Mesenchymal stem cell (in vitro differentiated cells and primary cell): ENCODE results near the gene FAIM2.

ENCODE experiments used
- DNase-seq: peaks from one replicate; pipeline ENCODE4 v3.0.0-alpha.2; 2013
- H2AFZ ChIP-seq: one replicate; pipeline ENCODE4 v1.6.1; 2013; ENCODE audit warnings: low read depth, mild to moderate bottlenecking, control low read depth, inconsistent platforms, low read length, moderate library complexity
- H2AK5ac ChIP-seq: 2 replicates; pipeline ENCODE4 v1.6.1; 2013; ENCODE audit warnings: low read length, moderate library complexity, mild to moderate bottlenecking, inconsistent platforms; ENCODE audit not compliant: severe bottlenecking
- H2BK120ac ChIP-seq: one replicate; pipeline ENCODE4 v1.6.1; 2013; ENCODE audit warnings: low read depth, mild to moderate bottlenecking, inconsistent platforms, low read length, moderate library complexity
- H2BK12ac ChIP-seq, 2 experiments: one replicate each; pipeline ENCODE4 v1.6.1; 2013; ENCODE audit warnings: inconsistent platforms in 2 of 2, low read length in 2 of 2, mild to moderate bottlenecking in 2 of 2, moderate library complexity in 2 of 2, control low read depth in 1 of 2
- H2BK15ac ChIP-seq: one replicate; pipeline ENCODE4 v1.6.1; 2013; ENCODE audit warnings: mild to moderate bottlenecking, low read depth, inconsistent platforms; ENCODE audit not compliant: poor library complexity, severe bottlenecking
- H2BK5ac ChIP-seq: 2 replicates; pipeline ENCODE4 v1.6.1; 2013; ENCODE audit warnings: low read depth, mild to moderate bottlenecking, low read length, control low read depth, inconsistent platforms; ENCODE audit not compliant: poor library complexity, severe bottlenecking
- H3K14ac ChIP-seq, 2 experiments: one replicate each; pipeline ENCODE4 v1.6.1; 2013; ENCODE audit warnings: inconsistent platforms in 2 of 2, low read length in 2 of 2, control low read depth in 1 of 2, mild to moderate bottlenecking in 1 of 2, moderate library complexity in 1 of 2
- H3K18ac ChIP-seq, 2 experiments: one replicate each; pipeline ENCODE4 v1.6.1; 2013; ENCODE audit warnings: inconsistent platforms in 2 of 2, low read length in 2 of 2, control low read depth in 1 of 2, low read depth in 1 of 2, mild to moderate bottlenecking in 1 of 2
- H3K23ac ChIP-seq, 2 experiments: one replicate each; pipeline ENCODE4 v1.6.1; 2013; ENCODE audit warnings: inconsistent platforms in 2 of 2, low read length in 2 of 2, mild to moderate bottlenecking in 2 of 2, moderate library complexity in 2 of 2, control low read depth in 1 of 2
- H3K27ac ChIP-seq: 2 replicates; pipeline ENCODE4 v1.5.1; 2013; ENCODE audit warnings: mild to moderate bottlenecking, moderate library complexity, low read length, control low read depth, inconsistent platforms; ENCODE audit not compliant: poor library complexity, severe bottlenecking
- H3K27me3 ChIP-seq, 2 experiments: 2 replicates each; pipeline versions ENCODE4 v1.6.1 to v1.7.0; 2013; ENCODE audit warnings: low read length in 2 of 2, mild to moderate bottlenecking in 2 of 2, moderate library complexity in 2 of 2, control low read depth in 1 of 2, inconsistent platforms in 1 of 2; ENCODE audit not compliant: control insufficient read depth in 1 of 2, insufficient read depth in 1 of 2
- H3K36me3 ChIP-seq, 2 experiments: 2 replicates each; pipeline versions ENCODE4 v1.6.1 to v1.7.0; 2013; ENCODE audit warnings: low read length in 2 of 2, control low read depth in 1 of 2, inconsistent platforms in 1 of 2, low read depth in 1 of 2, mild to moderate bottlenecking in 1 of 2; ENCODE audit not compliant: insufficient read depth in 2 of 2, control insufficient read depth in 1 of 2
- H3K4ac ChIP-seq, 2 experiments: one replicate each; pipeline ENCODE4 v1.6.1; 2013; ENCODE audit warnings: inconsistent platforms in 2 of 2, low read length in 2 of 2, mild to moderate bottlenecking in 2 of 2, moderate library complexity in 2 of 2, control low read depth in 1 of 2, low read depth in 1 of 2
- H3K4me1 ChIP-seq: 2 replicates; pipeline ENCODE4 v1.6.1; 2013; ENCODE audit warnings: low read depth, low read length, control low read depth; ENCODE audit not compliant: control insufficient read depth, insufficient read depth
- H3K4me2 ChIP-seq: 2 replicates; pipeline ENCODE4 v1.6.1; 2013; ENCODE audit warnings: low read length, mild to moderate bottlenecking, inconsistent platforms; ENCODE audit not compliant: poor library complexity, severe bottlenecking
- H3K4me3 ChIP-seq, 2 experiments: 2 replicates each; pipeline versions ENCODE4 v1.5.1 to v1.7.0; 2013; ENCODE audit warnings: low read length in 2 of 2, mild to moderate bottlenecking in 2 of 2, control low read depth in 1 of 2, low read depth in 1 of 2; ENCODE audit not compliant: insufficient read depth in 1 of 2
- H3K79me1 ChIP-seq: replicated peaks from 2 replicates; pipeline ENCODE4 v1.6.1; 2013; ENCODE audit warnings: mild to moderate bottlenecking, control low read depth, low read length, inconsistent platforms; ENCODE audit not compliant: poor library complexity, severe bottlenecking
- H3K9ac ChIP-seq: 2 replicates; pipeline ENCODE4 v1.7.0; 2013; ENCODE audit warnings: mild to moderate bottlenecking, low read length, moderate library complexity
- H3K9me3 ChIP-seq: 2 replicates; pipeline ENCODE4 v1.7.0; 2013; ENCODE audit warnings: mild to moderate bottlenecking, low read length; ENCODE audit not compliant: control insufficient read depth
- H4K8ac ChIP-seq: one replicate; pipeline ENCODE4 v1.6.1; 2013; ENCODE audit warnings: inconsistent platforms, mild to moderate bottlenecking, low read length, moderate library complexity
- H4K91ac ChIP-seq: one replicate; pipeline ENCODE4 v1.6.1; 2013; ENCODE audit warnings: mild to moderate bottlenecking, low read length, inconsistent platforms
- WGBS: methylation state at CpG from one replicate; pipeline ENCODE4 v1.1.7; 2013; ENCODE audit warnings: mixed read lengths; 5-methylcytosine and 5-hydroxymethylcytosine counted together

The FAIM2 gene

GRCh38 chr12:49868449-49868848 is 35.3 kb downstream of the FAIM2 start:
- Histone ChIP-seq H4K8ac (peak overlapping the region; percentile 89), H3K36me3 (no peaks in the 10 kb centered on the region), H3K27ac (no peak overlapping the region), H3K23ac (no peak overlapping the region), H3K14ac (peak overlapping the region in 1 of 2 experiments; percentile 68), H3K27me3 (peaks cover 22 to 29% of the 10 kb centered on the region in 2 experiments), H3K18ac (peak overlapping the region; percentile 49 to 83), H2AK5ac (no peak overlapping the region), H3K4me3 (peak overlapping the region in 1 of 2 experiments; percentile 23), H3K9ac (peak overlapping the region; percentile 72), H2BK15ac (no peak overlapping the region), H3K4me2 (no peak overlapping the region), H3K79me1 (no peaks in the 10 kb centered on the region), H2BK5ac (no peak overlapping the region), H2BK120ac (peak overlapping the region; percentile 81), H3K4ac (peak overlapping the region; percentile 68 to 72), H3K4me1 (peaks cover 12% of the 10 kb centered on the region), H3K9me3 (no peaks in the 10 kb centered on the region), H4K91ac (peak overlapping the region; percentile 48), H2AFZ (no peak overlapping the region), H2BK12ac (peak overlapping the region; percentile 90 to 96)
- DNase-seq: no peak
- 92% methylated on average over 15 of the region's 16 CpGs for WGBS

GRCh38 chr12:49867570-49868341 is 35.9 kb downstream of the FAIM2 start:
- Histone ChIP-seq H3K9ac (peak overlapping the region; percentile 72), H3K27me3 (peaks cover 22 to 34% of the 10 kb centered on the region in 2 experiments), H3K27ac (no peak overlapping the region), H2AK5ac (no peak overlapping the region), H2BK5ac (no peak overlapping the region), H2AFZ (no peak overlapping the region), H2BK12ac (peak overlapping the region; percentile 65 to 91), H3K9me3 (no peaks in the 10 kb centered on the region), H3K36me3 (no peaks in the 10 kb centered on the region), H3K18ac (peak overlapping the region; percentile 49 to 83), H4K8ac (peak overlapping the region; percentile 89), H3K4me3 (no peak overlapping the region), H3K4me2 (no peak overlapping the region), H3K4ac (peak overlapping the region in 1 of 2 experiments; percentile 72), H2BK120ac (no peak overlapping the region), H4K91ac (peak overlapping the region; percentile 44), H3K23ac (no peak overlapping the region), H3K14ac (peak overlapping the region in 1 of 2 experiments; percentile 14), H3K4me1 (peaks cover 12% of the 10 kb centered on the region), H2BK15ac (peak overlapping the region; percentile 53), H3K79me1 (no peaks in the 10 kb centered on the region)
- WGBS: 66% methylated on average over 9 of the region's 11 CpGs
- peak; percentile 43 for DNase-seq

- H3K9ac ChIP-seq: peak overlapping the region; percentile 72
- no peak overlapping the region for H3K4me2 ChIP-seq
- peak overlapping the region; percentile 25 for H4K91ac ChIP-seq
- H3K4me3 ChIP-seq: no peak overlapping the region
- no peaks in the 10 kb centered on the region for H3K36me3 ChIP-seq
- DNase-seq: peak; percentile 64
- peak overlapping the region; percentile 53 for H2BK15ac ChIP-seq
- peak overlapping the region; percentile 65 for H4K8ac ChIP-seq
- peaks cover 22 to 34% of the 10 kb centered on the region in 2 experiments for H3K27me3 ChIP-seq
- no peak overlapping the region for H3K27ac ChIP-seq
- peak overlapping the region in 1 of 2 experiments; percentile 30 for H3K4ac ChIP-seq
- no peak overlapping the region for H3K14ac ChIP-seq
- H3K18ac ChIP-seq: peak overlapping the region in 1 of 2 experiments; percentile 83
- H3K79me1 ChIP-seq: no peaks in the 10 kb centered on the region
- peaks cover 12% of the 10 kb centered on the region for H3K4me1 ChIP-seq
- no peak overlapping the region for H2AK5ac ChIP-seq
- no peak overlapping the region for H3K23ac ChIP-seq
- H2AFZ ChIP-seq: peak overlapping the region; percentile 48
- WGBS: 40% methylated on average over 17 of the region's 19 CpGs
- H3K9me3 ChIP-seq: no peaks in the 10 kb centered on the region
- H2BK120ac ChIP-seq: no peak overlapping the region
- peak overlapping the region; percentile 28 to 85 for H2BK12ac ChIP-seq
- no peak overlapping the region for H2BK5ac ChIP-seq
Observed at GRCh38 chr12:49866859-49867569, 36.7 kb downstream of the FAIM2 start.

- H4K91ac ChIP-seq: peak overlapping the region; percentile 71
- no peak for DNase-seq
- H3K27me3 ChIP-seq: peaks cover 22 to 34% of the 10 kb centered on the region in 2 experiments
- no peak overlapping the region for H2BK120ac ChIP-seq
- H3K36me3 ChIP-seq: no peaks in the 10 kb centered on the region
- no peak overlapping the region for H3K14ac ChIP-seq
- no peak overlapping the region for H2BK15ac ChIP-seq
- H3K9ac ChIP-seq: no peak overlapping the region
- H3K23ac ChIP-seq: no peak overlapping the region
- no peak overlapping the region for H2AK5ac ChIP-seq
- H3K4me2 ChIP-seq: no peak overlapping the region
- no peak overlapping the region for H2BK12ac ChIP-seq
- H3K9me3 ChIP-seq: no peaks in the 10 kb centered on the region
- no peak overlapping the region for H3K4ac ChIP-seq
- peaks cover 12% of the 10 kb centered on the region for H3K4me1 ChIP-seq
- 95% methylated on average over 8 of the region's 8 CpGs for WGBS
- H3K27ac ChIP-seq: no peak overlapping the region
- H4K8ac ChIP-seq: no peak overlapping the region
- no peak overlapping the region for H3K18ac ChIP-seq
- no peak overlapping the region for H2BK5ac ChIP-seq
- H3K4me3 ChIP-seq: no peak overlapping the region
- no peaks in the 10 kb centered on the region for H3K79me1 ChIP-seq
- H2AFZ ChIP-seq: no peak overlapping the region
Observed at GRCh38 chr12:49865782-49866135, 37.9 kb downstream of the FAIM2 start.
